ENCODE data around the gene SELENOF. TPM values are rescaled to one million over a fixed set of nuclear protein-coding genes. Genes with fewer than 3 reads are reported as not detected.

SELENOF gene
- total and polyA plus RNA-seq, 10 of the 15 experiments (the other 5 are each of a cell fraction or from before 2014, with no cell fraction given): 98.7 to 254 (median 172) TPM

DNA sequence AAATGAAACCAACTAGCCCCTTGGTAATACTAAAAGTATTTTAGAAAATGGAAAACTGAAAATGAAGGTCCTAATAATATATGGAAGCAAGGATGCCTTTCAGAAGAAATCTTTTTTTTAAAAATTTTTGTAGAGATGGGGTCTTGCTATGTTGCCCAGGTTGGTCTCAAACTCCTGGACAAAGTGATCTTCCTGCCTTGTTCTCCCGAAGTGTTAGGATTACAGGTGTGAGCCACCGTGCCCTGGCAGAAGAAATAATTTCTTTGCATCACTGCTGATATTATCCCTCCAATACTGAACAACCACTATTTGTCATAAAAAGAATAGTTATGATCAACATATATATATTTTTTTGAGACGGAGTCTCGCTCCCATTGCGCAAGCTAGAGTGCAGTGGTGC lies 25.6 kb downstream of the SELENOF start:
- DNase-seq (ENCODE audit: low read depth, low spot score) (no peak), FAIRE-seq (no peak), ATAC-seq (no peak)
- POLR2A ChIA-PET: no interaction called here
- no peaks in the 10 kb centered on the region for H3K36me3 ChIP-seq (ENCODE audit: control insufficient read depth in 2 of 2, insufficient read depth in 2 of 2, low read length in 1 of 2)
- no TSS peak for BruUV-seq (replicated peaks)
- intact Hi-C loops (cut with micrococcal nuclease; ENCODE audit: unreplicated experiment) (no loop called here), in situ Hi-C loops (cut with MboI) (no loop called here)
- no peak overlapping the region for H3K4me2 ChIP-seq (ENCODE audit: control insufficient read depth, insufficient read depth)
- peaks cover 1% of the 10 kb centered on the region; the same call in 1 of the 2 replicates for H3K79me2 ChIP-seq (ENCODE audit: control insufficient read depth, insufficient read depth, low read length)
- RAD21 ChIA-PET (ENCODE audit: unreplicated experiment): interaction anchor here (4.6 kb wide), 1 partner anchor 25 kb away, joined by 17 read pairs; the partner anchor contains the start of genes HS2ST1 and SELENOF
- peaks cover 3% of the 10 kb centered on the region; the same call in 2 of the 3 replicates for H3K9me3 ChIP-seq (replicated peaks; ENCODE audit: control insufficient read depth, insufficient read depth, low read length)
- no peak overlapping the region for H3K4me3 ChIP-seq
- H4K20me1 ChIP-seq (ENCODE audit: control insufficient read depth, insufficient read depth): no peaks in the 10 kb centered on the region
- H2AFZ ChIP-seq (ENCODE audit: control insufficient read depth, low read depth, low read length): no peak overlapping the region
- CTCF ChIA-PET: interaction anchor here (1.0 to 1.9 kb wide), 2 partner anchors 9 to 28 kb away, joined by 3 to 7 read pairs; no protein-coding TSS in a partner anchor
- H3K4me1 ChIP-seq (ENCODE audit: control insufficient read depth, insufficient read depth, low read length): peaks cover 5% of the 10 kb centered on the region; the same call in 1 of the 2 replicates
- no peak overlapping the region for H3K27ac ChIP-seq (ENCODE audit: control insufficient read depth, insufficient read depth)
- SMC1A ChIA-PET (ENCODE audit: uncharacterized antibody, unreplicated experiment): interaction anchor here (1.4 kb wide), 2 partner anchors 15 to 195 kb away, joined by 3 to 4 read pairs; no protein-coding TSS in a partner anchor
- no peaks in the 10 kb centered on the region for H3K27me3 ChIP-seq (replicated peaks in 1 of 2; ENCODE audit: control insufficient read depth in 2 of 2, insufficient read depth in 2 of 2, low read length in 1 of 2)
- no peak overlapping the region for H3K9ac ChIP-seq (ENCODE audit: control insufficient read depth, insufficient read depth, low read length)
- 99% methylated on average over 5 of the region's 5 CpGs for WGBS (ENCODE audit: insufficient coverage, insufficient replicate concordance, low lambda C conversion rate, missing lambda C conversion rate)
- TF ChIP-seq NFXL1 (IDR thresholded peaks at IDR 0.05; ENCODE audit: borderline replicate concordance): no peak
- no peak for TF ChIP-seq GATAD2B (conservative IDR thresholded peaks at IDR 0.05; ENCODE audit: low read depth)
- TF ChIP-seq, protein P1, sequence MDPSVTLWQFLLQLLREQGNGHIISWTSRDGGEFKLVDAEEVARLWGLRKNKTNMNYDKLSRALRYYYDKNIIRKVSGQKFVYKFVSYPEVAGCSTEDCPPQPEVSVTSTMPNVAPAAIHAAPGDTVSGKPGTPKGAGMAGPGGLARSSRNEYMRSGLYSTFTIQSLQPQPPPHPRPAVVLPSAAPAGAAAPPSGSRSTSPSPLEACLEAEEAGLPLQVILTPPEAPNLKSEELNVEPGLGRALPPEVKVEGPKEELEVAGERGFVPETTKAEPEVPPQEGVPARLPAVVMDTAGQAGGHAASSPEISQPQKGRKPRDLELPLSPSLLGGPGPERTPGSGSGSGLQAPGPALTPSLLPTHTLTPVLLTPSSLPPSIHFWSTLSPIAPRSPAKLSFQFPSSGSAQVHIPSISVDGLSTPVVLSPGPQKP (IDR thresholded peaks at IDR 0.05; ENCODE audit: low read depth, low read length): no peak
- no peak for TF ChIP-seq HCFC1 (IDR thresholded peaks at IDR 0.05; ENCODE audit: low read length)
- no peak for TF ChIP-seq MEF2A (IDR thresholded peaks at IDR 0.05; ENCODE audit: insufficient read depth, low read depth, low read length)
- no peak for TF ChIP-seq STAT1 (conservative IDR thresholded peaks at IDR 0.05)
- TF ChIP-seq MTA2 (IDR thresholded peaks at IDR 0.05; ENCODE audit: low read depth): no peak
- no peak for TF ChIP-seq LARP7 (IDR thresholded peaks at IDR 0.05)
- TF ChIP-seq, protein P2, sequence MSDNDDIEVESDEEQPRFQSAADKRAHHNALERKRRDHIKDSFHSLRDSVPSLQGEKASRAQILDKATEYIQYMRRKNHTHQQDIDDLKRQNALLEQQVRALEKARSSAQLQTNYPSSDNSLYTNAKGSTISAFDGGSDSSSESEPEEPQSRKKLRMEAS (IDR thresholded peaks at IDR 0.05; ENCODE audit: low read depth, low read length): no peak
- no peak for TF ChIP-seq FOXK2 (IDR thresholded peaks at IDR 0.05)
- TF ChIP-seq, protein P3, sequence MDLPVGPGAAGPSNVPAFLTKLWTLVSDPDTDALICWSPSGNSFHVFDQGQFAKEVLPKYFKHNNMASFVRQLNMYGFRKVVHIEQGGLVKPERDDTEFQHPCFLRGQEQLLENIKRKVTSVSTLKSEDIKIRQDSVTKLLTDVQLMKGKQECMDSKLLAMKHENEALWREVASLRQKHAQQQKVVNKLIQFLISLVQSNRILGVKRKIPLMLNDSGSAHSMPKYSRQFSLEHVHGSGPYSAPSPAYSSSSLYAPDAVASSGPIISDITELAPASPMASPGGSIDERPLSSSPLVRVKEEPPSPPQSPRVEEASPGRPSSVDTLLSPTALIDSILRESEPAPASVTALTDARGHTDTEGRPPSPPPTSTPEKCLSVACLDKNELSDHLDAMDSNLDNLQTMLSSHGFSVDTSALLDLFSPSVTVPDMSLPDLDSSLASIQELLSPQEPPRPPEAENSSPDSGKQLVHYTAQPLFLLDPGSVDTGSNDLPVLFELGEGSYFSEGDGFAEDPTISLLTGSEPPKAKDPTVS (IDR thresholded peaks at IDR 0.05; ENCODE audit: low read depth, low read length): no peak
- no peak for TF ChIP-seq HDGF (IDR thresholded peaks at IDR 0.05)
- no peak for TF ChIP-seq NR2C1 (IDR thresholded peaks at IDR 0.05)
- TF ChIP-seq, protein P4, sequence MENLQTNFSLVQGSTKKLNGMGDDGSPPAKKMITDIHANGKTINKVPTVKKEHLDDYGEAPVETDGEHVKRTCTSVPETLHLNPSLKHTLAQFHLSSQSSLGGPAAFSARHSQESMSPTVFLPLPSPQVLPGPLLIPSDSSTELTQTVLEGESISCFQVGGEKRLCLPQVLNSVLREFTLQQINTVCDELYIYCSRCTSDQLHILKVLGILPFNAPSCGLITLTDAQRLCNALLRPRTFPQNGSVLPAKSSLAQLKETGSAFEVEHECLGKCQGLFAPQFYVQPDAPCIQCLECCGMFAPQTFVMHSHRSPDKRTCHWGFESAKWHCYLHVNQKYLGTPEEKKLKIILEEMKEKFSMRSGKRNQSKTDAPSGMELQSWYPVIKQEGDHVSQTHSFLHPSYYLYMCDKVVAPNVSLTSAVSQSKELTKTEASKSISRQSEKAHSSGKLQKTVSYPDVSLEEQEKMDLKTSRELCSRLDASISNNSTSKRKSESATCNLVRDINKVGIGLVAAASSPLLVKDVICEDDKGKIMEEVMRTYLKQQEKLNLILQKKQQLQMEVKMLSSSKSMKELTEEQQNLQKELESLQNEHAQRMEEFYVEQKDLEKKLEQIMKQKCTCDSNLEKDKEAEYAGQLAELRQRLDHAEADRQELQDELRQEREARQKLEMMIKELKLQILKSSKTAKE (IDR thresholded peaks at IDR 0.05; ENCODE audit: low read depth, poor library complexity, severe bottlenecking): no peak
- TF ChIP-seq CBX3 (IDR thresholded peaks at IDR 0.05; ENCODE audit: borderline replicate concordance, low read depth): no peak
- TF ChIP-seq POLR2A (IDR thresholded peaks at IDR 0.05; ENCODE audit: low read depth, low read length): no peak
- no peak for TF ChIP-seq CEBPZ (IDR thresholded peaks at IDR 0.05; ENCODE audit: low read depth, low read length)
- no peak for TF ChIP-seq CBX5 (IDR thresholded peaks at IDR 0.05; ENCODE audit: low read depth)
